Measurements from ENCODE around the gene SPATA24.
"Not testable (repeated sequence)": the region's sequence is repeated elsewhere in the genome, so short reads cannot be mapped to it uniquely, and the experiment has no call there.

The SPATA24 gene

DNA sequence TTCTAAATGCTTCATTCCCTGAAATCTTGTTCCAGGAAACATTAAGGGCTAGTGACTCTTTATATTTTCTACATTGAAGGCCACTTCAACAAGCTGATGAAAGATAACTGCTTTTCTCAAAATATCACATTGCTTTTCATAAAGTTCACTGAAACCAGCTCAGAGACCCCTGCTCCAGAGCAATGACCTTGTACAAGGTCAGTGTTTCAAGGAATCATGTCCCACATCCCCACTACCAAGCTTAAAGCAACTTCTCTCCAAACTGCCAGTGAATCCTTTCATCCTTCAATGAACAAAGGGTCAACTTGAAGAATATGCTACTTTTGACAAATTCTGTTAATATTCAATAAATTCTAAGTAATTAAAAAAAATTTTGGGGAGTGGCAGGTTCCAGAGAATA, 12.0 kb upstream of the SPATA24 start:
- no peaks in the 10 kb centered on the region for H3K79me2 ChIP-seq (ENCODE audit: control insufficient read depth, insufficient read depth, low read length, unreplicated experiment)
- no peaks in the 10 kb centered on the region for H3K4me1 ChIP-seq (ENCODE audit: control insufficient read depth, insufficient read depth, low read length, unreplicated experiment)
- H2AFZ ChIP-seq (ENCODE audit: low read length, unreplicated experiment), result no peak overlapping the region
- H3K27me3 ChIP-seq (ENCODE audit: insufficient read depth, low read length), result no peaks in the 10 kb centered on the region
- no peak overlapping the region for H3K4me3 ChIP-seq (ENCODE audit: low read depth, low read length)
- H3K27ac ChIP-seq (ENCODE audit: low read depth, low read length), result no peak overlapping the region
- H3K36me3 ChIP-seq (ENCODE audit: insufficient read depth, low read length), result no peaks in the 10 kb centered on the region

DNA sequence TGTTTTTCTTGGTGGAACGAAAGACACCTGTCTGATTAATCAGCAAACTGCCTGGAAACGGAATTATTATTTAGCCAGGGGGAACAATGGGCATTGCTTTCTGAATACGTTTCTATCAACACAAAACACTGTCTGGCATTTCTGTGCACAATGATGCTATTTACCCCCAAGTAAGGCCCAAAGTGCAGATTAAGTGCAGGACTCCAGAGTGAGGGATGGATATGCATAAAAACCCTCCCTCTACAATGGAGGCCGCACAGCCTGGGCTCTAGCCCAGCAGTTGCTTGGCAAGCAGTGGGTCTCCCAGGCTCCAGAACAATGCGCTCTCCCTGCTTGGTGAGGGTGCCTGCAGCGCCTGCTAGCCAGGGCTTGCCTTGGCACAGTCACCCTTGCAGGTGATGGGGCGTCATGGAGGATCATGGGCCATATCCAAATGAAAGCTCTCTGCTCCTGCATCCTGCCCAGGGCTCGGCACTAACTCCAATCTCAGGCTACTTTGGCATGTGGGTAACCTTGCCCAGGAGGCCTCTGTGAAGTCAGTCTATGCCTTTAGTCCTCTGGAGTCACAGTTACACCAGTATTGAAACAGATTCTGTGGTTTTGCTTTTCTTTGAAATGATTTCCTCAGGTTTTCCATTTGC, 11.5 kb upstream of the SPATA24 start:
- Histone ChIP-seq H3K27me3 (ENCODE audit: insufficient read depth, low read length) (no peaks in the 10 kb centered on the region), H3K79me2 (ENCODE audit: control insufficient read depth, insufficient read depth, low read length, unreplicated experiment) (no peaks in the 10 kb centered on the region), H2AFZ (ENCODE audit: low read length, unreplicated experiment) (no peak overlapping the region), H3K27ac (ENCODE audit: low read depth, low read length) (no peak overlapping the region), H3K36me3 (ENCODE audit: insufficient read depth, low read length) (no peaks in the 10 kb centered on the region), H3K4me1 (ENCODE audit: control insufficient read depth, insufficient read depth, low read length, unreplicated experiment) (no peaks in the 10 kb centered on the region), H3K4me3 (ENCODE audit: low read depth, low read length) (no peak overlapping the region)

DNA sequence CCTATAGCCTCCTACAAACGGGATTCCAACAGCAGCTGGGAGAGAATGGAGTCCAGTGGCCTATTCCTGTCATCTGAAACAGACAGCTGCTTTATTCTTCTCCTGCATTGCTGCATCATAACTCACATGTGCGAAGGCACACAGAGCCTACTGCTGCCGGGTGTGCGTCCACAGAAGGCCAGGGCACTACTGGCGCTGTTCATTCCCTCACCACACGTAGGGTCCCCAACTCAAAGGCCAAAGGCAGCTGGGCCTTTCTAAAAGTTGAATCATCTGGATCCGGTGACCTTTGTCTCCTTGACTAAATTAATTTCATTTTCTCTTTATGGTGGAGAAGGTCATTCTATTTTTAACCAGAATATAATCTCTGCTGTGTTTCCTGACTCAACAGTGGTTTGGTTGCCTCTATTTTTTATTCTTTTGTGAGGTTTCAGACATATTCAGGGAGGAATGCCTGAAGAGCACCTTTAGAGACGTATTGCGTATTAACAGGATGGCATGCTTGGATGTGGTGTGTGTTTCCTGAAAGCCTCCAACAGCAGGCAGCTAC, 10.8 kb upstream of the SPATA24 start:
- no peaks in the 10 kb centered on the region for H3K36me3 ChIP-seq (ENCODE audit: insufficient read depth, low read length)
- no peak overlapping the region for H2AFZ ChIP-seq (ENCODE audit: low read length, unreplicated experiment)
- no peaks in the 10 kb centered on the region for H3K4me1 ChIP-seq (ENCODE audit: control insufficient read depth, insufficient read depth, low read length, unreplicated experiment)
- no peaks in the 10 kb centered on the region for H3K79me2 ChIP-seq (ENCODE audit: control insufficient read depth, insufficient read depth, low read length, unreplicated experiment)
- no peaks in the 10 kb centered on the region for H3K27me3 ChIP-seq (ENCODE audit: insufficient read depth, low read length)
- H3K27ac ChIP-seq (ENCODE audit: low read depth, low read length), result no peak overlapping the region
- H3K4me3 ChIP-seq (ENCODE audit: low read depth, low read length), result no peak overlapping the region

DNA sequence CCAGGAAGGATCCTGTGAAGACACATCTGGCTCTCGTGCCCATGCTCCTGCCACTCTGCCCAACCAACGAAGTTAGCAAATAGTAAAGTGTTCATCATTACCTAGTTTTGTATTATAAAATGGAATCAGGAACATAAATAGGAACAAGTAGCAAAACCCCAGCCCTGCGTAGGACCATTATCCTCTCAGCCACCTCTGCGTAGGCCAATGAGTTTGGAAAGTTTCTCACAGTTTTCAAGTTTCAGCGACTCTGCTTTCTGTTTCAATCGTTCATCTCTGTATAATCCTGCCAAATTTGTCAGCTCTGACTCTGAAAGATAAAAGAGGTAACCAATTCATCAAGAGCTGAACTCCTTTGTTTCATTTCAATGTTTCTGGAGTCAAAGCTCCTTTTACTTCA, 10.1 kb upstream of the SPATA24 start:
- Histone ChIP-seq H3K79me2 (ENCODE audit: control insufficient read depth, insufficient read depth, low read length, unreplicated experiment) (no peaks in the 10 kb centered on the region), H3K27me3 (ENCODE audit: insufficient read depth, low read length) (no peaks in the 10 kb centered on the region), H2AFZ (ENCODE audit: low read length, unreplicated experiment) (no peak overlapping the region), H3K4me1 (ENCODE audit: control insufficient read depth, insufficient read depth, low read length, unreplicated experiment) (no peaks in the 10 kb centered on the region), H3K4me3 (ENCODE audit: low read depth, low read length) (no peak overlapping the region), H3K36me3 (ENCODE audit: insufficient read depth, low read length) (no peaks in the 10 kb centered on the region), H3K27ac (ENCODE audit: low read depth, low read length) (no peak overlapping the region)

DNA sequence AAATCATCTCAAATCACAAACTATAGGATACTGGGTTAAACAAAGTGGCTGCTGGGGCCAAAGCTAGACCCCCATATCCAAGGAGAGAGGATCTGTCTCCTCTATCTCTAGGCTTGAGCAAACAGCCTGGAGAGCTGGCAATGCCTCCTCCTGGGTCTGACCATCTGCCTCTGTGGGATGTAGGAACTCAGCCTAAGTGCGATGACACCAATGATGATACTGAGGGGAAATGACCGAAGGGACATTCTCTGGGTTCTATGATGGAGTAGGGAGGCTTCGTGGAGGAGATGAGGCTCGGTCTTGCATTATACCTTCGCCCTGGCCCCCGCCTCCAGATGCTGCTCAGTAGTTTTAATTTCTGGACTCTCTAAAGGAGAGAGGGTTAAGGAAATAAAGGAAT, 9.3 kb upstream of the SPATA24 start:
- no peaks in the 10 kb centered on the region for H3K27me3 ChIP-seq (ENCODE audit: insufficient read depth, low read length)
- H3K4me3 ChIP-seq (ENCODE audit: low read depth, low read length), result no peak overlapping the region
- H3K4me1 ChIP-seq (ENCODE audit: control insufficient read depth, insufficient read depth, low read length, unreplicated experiment), result no peaks in the 10 kb centered on the region
- H3K27ac ChIP-seq (ENCODE audit: low read depth, low read length), result no peak overlapping the region
- H3K36me3 ChIP-seq (ENCODE audit: insufficient read depth, low read length), result no peaks in the 10 kb centered on the region
- no peak overlapping the region for H2AFZ ChIP-seq (ENCODE audit: low read length, unreplicated experiment)
- no peaks in the 10 kb centered on the region for H3K79me2 ChIP-seq (ENCODE audit: control insufficient read depth, insufficient read depth, low read length, unreplicated experiment)

DNA sequence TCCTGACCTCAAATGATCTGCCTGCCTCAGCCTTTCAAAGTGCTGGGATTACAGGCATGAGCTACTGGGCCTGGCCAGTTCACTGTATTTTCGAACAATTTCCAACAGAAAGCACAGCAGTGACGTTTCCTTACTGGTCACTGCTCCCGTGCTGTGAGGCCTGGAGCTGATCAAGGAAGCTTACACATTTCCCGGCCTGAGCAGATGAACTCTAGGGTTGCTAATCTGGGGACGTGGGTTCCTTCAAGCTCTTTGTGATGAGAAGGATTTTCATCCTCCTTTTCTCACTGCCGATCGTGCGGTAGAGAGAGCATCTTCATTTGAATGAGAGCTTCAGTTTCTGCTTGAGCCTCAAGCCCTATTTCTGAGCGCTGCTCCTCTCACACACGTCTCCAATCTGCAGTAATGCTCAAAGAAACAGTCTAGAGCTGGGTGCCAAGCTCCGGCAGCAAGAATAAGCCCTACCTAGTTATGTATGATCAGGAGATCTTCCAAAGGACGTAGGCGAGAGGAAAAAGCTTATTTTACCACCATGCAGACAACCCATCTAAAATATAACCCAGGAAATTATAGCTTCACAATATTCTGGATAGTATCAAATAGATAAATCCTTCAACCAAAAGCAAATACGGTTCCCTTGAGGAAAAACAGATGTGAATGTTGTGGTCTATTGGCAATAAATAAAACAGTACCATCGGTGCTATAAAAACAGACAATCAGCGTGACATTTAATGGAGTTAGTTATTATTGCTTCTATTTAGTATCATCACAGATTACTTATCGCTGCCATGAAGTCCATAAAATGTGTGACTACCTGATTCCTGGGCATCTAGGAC, 7.3 kb upstream of the SPATA24 start:
- H3K27me3 ChIP-seq (ENCODE audit: insufficient read depth, low read length), result no peaks in the 10 kb centered on the region
- no peak overlapping the region for H2AFZ ChIP-seq (ENCODE audit: low read length, unreplicated experiment)
- H3K79me2 ChIP-seq (ENCODE audit: control insufficient read depth, insufficient read depth, low read length, unreplicated experiment), result no peaks in the 10 kb centered on the region
- no peak overlapping the region for H3K4me3 ChIP-seq (ENCODE audit: low read depth, low read length)
- H3K36me3 ChIP-seq (ENCODE audit: insufficient read depth, low read length), result no peaks in the 10 kb centered on the region
- H3K27ac ChIP-seq (ENCODE audit: low read depth, low read length), result no peak overlapping the region
- H3K4me1 ChIP-seq (ENCODE audit: control insufficient read depth, insufficient read depth, low read length, unreplicated experiment), result no peaks in the 10 kb centered on the region

DNA sequence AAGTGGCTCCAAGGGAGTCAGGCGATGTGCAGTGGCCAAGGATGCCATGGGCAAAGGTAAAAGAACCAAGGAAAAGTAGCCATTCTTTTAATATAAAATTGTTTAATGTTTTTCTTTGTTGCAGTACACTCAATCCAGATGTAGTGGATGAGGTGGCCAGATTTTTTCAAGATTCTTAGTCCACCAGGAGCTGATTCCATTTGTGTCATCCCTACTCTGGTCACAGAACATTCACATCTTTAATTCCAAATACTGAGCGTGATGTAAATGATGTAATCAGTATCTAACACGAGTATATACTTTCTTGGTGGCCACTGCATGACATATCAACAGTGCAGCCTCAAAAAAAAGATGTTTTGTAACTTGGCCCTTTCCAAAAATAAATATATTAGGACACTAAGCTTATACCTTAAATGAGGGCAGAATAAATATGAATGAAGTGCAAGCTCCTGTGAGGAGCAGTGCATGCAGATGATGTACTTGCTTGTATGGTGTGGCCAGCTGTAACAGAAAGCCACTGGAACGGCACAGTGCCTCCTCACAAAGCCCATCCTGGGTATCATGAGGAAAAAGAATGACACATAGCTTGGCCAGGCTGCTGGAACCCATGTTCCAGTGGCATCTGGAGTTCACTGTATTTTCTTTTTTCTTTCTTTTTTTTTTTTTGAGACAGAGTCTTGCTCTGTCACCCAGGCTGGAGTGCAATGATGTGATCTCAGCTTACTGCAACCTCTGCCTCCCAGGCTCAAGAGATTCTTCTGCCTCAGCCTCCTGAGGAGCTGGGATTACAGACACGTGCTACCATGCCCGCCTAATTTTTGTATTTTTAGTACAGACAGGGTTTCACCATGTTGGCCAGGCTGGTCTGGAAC, 6.5 kb upstream of the SPATA24 start:
- H3K27ac ChIP-seq (ENCODE audit: low read depth, low read length), result no peak overlapping the region
- no peaks in the 10 kb centered on the region for H3K79me2 ChIP-seq (ENCODE audit: control insufficient read depth, insufficient read depth, low read length, unreplicated experiment)
- no peak overlapping the region for H3K4me3 ChIP-seq (ENCODE audit: low read depth, low read length)
- H3K4me1 ChIP-seq (ENCODE audit: control insufficient read depth, insufficient read depth, low read length, unreplicated experiment), result no peaks in the 10 kb centered on the region
- H3K36me3 ChIP-seq (ENCODE audit: insufficient read depth, low read length), result no peaks in the 10 kb centered on the region
- no peaks in the 10 kb centered on the region for H3K27me3 ChIP-seq (ENCODE audit: insufficient read depth, low read length)
- H2AFZ ChIP-seq (ENCODE audit: low read length, unreplicated experiment), result no peak overlapping the region

DNA sequence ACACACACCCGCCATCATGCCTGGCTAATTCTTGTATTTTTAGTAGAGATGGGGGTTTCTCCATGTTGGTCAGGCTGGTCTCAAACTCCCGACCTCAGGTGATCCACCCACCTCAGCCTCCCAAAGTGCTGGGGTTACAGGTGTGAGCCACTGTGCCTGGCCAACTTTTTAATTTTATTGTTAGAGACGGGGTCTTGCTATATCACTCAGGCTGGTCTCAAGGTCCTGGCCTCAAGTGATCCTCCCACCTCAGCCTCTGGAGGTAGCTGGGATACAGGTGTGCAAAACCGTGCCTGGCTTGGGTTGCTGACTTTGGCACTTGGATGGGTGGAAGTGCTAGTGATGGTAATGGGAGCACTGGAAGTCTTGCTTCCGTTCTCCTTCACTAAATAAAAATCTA, 5.2 kb upstream of the SPATA24 start:
- not testable (repeated sequence) for H3K79me2 ChIP-seq (ENCODE audit: control insufficient read depth, insufficient read depth, low read length, unreplicated experiment); H3K27ac ChIP-seq (ENCODE audit: low read depth, low read length); H3K36me3 ChIP-seq (ENCODE audit: insufficient read depth, low read length); H3K4me3 ChIP-seq (ENCODE audit: low read depth, low read length); H2AFZ ChIP-seq (ENCODE audit: low read length, unreplicated experiment); H3K27me3 ChIP-seq (ENCODE audit: insufficient read depth, low read length); H3K4me1 ChIP-seq (ENCODE audit: control insufficient read depth, insufficient read depth, low read length, unreplicated experiment)

DNA sequence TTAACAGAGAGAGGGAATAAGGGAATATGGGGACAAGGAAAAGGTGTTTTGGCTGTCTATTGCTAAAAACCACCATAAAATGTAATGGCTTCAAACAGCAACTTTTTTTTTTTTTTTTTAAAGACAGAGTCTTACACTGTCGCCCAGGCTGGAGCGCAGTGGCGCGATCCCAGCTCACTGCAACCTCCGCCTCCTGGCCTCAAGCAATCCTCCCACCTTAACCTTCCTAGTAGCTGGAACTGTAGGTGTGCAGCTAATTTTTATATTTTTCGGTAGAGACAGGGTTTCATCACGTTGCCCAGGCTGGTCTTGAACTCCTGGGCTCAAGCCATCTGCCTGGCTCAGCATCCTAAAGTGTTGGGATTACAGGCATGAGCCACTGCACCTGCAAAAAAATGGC, 4.3 kb upstream of the SPATA24 start:
- Histone ChIP-seq H3K36me3 (ENCODE audit: insufficient read depth, low read length) (no peaks in the 10 kb centered on the region), H3K27ac (ENCODE audit: low read depth, low read length) (no peak overlapping the region), H3K79me2 (ENCODE audit: control insufficient read depth, insufficient read depth, low read length, unreplicated experiment) (no peaks in the 10 kb centered on the region)

DNA sequence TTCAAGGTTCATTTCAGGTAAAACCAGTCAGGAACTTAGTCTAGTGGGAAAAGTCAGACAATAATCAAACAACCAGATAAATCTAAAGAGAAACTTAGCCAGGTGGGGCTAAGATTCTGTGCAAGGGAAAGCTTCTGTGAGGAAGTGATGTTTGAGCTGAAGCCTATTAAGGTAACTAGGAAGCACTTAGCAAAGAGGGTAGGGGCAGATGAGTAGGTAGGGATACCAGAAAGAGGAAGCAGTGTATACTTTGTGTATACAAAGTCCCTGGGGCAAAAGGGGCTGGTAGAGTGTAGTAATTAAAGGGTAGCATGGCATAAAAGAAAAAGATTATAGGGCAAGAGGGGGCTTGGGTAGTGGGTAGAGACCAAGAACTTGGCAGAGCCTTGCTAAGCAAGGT, 3.6 kb upstream of the SPATA24 start:
- no peaks in the 10 kb centered on the region for H3K27me3 ChIP-seq (ENCODE audit: insufficient read depth, low read length)
- H3K36me3 ChIP-seq (ENCODE audit: insufficient read depth, low read length), result no peaks in the 10 kb centered on the region
- no peaks in the 10 kb centered on the region for H3K79me2 ChIP-seq (ENCODE audit: control insufficient read depth, insufficient read depth, low read length, unreplicated experiment)
- H2AFZ ChIP-seq (ENCODE audit: low read length, unreplicated experiment), result no peak overlapping the region
- peaks cover 11% of the 10 kb centered on the region for H3K4me1 ChIP-seq (ENCODE audit: control insufficient read depth, insufficient read depth, low read length, unreplicated experiment)
- no peak overlapping the region for H3K27ac ChIP-seq (ENCODE audit: low read depth, low read length)
- no peak overlapping the region for H3K4me3 ChIP-seq (ENCODE audit: low read depth, low read length)

More for the DNA sequence above, 4.3 kb upstream of the SPATA24 start:
- Histone ChIP-seq H3K27me3 (ENCODE audit: insufficient read depth, low read length) (no peaks in the 10 kb centered on the region), H3K4me1 (ENCODE audit: control insufficient read depth, insufficient read depth, low read length, unreplicated experiment) (peaks cover 6% of the 10 kb centered on the region), H3K4me3 (ENCODE audit: low read depth, low read length) (no peak overlapping the region), H2AFZ (ENCODE audit: low read length, unreplicated experiment) (no peak overlapping the region)
